Breast epithelium (tissue), 3 donors: ENCODE measurements around the gene SSH2.

ENCODE experiments used
- CTCF ChIP-seq, 3 donors: fragments of 450-650 bp; IDR thresholded peaks; one replicate each; pipeline ENCODE4 v1.5.1; 2016 to 2017; ENCODE audit warnings: antibody characterized with exemption in 3 of 3, mild to moderate bottlenecking in 3 of 3, moderate library complexity in 3 of 3
- POLR2AphosphoS5 ChIP-seq, 3 donors: sonication (generic); formaldehyde crosslinking; IDR thresholded peaks; one replicate each; pipeline ENCODE4 v1.6.1; 2017; ENCODE audit warnings: antibody characterized with exemption in 3 of 3

DNA sequence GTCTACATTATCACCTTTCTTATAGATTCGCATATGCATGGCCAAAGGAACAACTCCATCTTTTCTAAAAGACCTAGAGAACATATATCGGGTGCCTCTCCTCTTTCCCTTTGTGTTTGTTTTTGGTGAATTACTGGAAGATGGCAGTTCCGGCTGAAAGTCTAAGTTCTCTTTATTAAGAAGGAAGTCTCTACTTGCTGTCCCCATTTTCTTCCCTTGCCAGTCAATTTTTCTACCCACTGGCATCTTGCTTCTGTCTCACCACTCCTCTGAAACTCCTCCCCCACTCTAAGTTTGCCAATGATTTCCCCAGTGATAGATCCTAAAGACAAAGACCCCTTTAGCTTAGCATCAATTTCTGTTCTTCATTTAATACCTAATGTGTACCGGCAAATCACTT is 213.5 kb downstream of the SSH2 start:
- TF ChIP-seq CTCF (IDR thresholded peaks at IDR 0.05) (no peak), POLR2AphosphoS5 (IDR thresholded peaks at IDR 0.05) (no peak)
